Peyer's patch (tissue), 4 donors: ENCODE data around the gene COL13A1. TPM values are rescaled to one million over a fixed set of nuclear protein-coding genes. Genes with fewer than 3 reads are reported as not detected.

Experiments used
- DNase-seq, 3 donors: peaks; one replicate each; pipeline ENCODE4 v3.0.0-alpha.2; 2017 to 2019
- H3K27ac ChIP-seq, 4 donors: fragments of 200-600 bp; sonication (generic); one replicate each; pipeline ENCODE4 v1.5.1; 2016 to 2019
- H3K27me3 ChIP-seq, 2 donors: fragments of 200-600 bp; sonication (generic); one replicate each; pipeline ENCODE4 v1.5.1; 2019
- H3K36me3 ChIP-seq, 3 donors: fragments of 200-600 bp; sonication (generic); one replicate each; pipeline ENCODE4 v1.5.1; 2016 to 2019
- H3K4me1 ChIP-seq, 4 donors: fragments of 200-600 bp; sonication (generic); one replicate each; pipeline ENCODE4 v1.5.1; 2016 to 2019
- H3K4me3 ChIP-seq, 4 donors: fragments of 200-600 bp; sonication (generic); 1 replicate in 3 of 4; 2 replicates in 1 of 4; pipeline ENCODE4 v1.5.1; 2016 to 2019; ENCODE audit warnings: mild to moderate bottlenecking in 1 of 4
- H3K9me3 ChIP-seq, 4 donors: fragments of 200-600 bp; sonication (generic); one replicate each; pipeline ENCODE4 v1.5.1; 2016 to 2019; ENCODE audit warnings: mild to moderate bottlenecking in 1 of 4
- POLR2A ChIP-seq, 2 donors: fragments of 450-650 bp; IDR thresholded peaks; one replicate each; pipeline ENCODE4 v1.5.1; 2017; ENCODE audit warnings: antibody characterized with exemption in 2 of 2, mild to moderate bottlenecking in 2 of 2, moderate library complexity in 2 of 2
- total RNA-seq, 4 donors: library from RNA; depleted of rRNA; stranded (reverse); fragments of >200 nt; gene quantifications; one replicate each; pipeline ENCODE4 v1.1.0, GENCODE V29; 2016
- TF ChIP-seq, protein P1 (sequence below), 6 experiments: fragments of 450-650 bp in 4 of 6; fragments of 200-600 bp in 2 of 6; sonication (generic) in 1 of 6; IDR thresholded peaks; one replicate each; pipeline ENCODE4 v1.5.1; 2017 to 2019; ENCODE audit warnings: antibody characterized with exemption in 6 of 6, mild to moderate bottlenecking in 3 of 6, moderate library complexity in 1 of 6

Gene COL13A1
- total RNA-seq, 4 donors from 2014 or later: 0.94 to 6.6 (median 3.9) TPM; not detected in 1

DNA sequence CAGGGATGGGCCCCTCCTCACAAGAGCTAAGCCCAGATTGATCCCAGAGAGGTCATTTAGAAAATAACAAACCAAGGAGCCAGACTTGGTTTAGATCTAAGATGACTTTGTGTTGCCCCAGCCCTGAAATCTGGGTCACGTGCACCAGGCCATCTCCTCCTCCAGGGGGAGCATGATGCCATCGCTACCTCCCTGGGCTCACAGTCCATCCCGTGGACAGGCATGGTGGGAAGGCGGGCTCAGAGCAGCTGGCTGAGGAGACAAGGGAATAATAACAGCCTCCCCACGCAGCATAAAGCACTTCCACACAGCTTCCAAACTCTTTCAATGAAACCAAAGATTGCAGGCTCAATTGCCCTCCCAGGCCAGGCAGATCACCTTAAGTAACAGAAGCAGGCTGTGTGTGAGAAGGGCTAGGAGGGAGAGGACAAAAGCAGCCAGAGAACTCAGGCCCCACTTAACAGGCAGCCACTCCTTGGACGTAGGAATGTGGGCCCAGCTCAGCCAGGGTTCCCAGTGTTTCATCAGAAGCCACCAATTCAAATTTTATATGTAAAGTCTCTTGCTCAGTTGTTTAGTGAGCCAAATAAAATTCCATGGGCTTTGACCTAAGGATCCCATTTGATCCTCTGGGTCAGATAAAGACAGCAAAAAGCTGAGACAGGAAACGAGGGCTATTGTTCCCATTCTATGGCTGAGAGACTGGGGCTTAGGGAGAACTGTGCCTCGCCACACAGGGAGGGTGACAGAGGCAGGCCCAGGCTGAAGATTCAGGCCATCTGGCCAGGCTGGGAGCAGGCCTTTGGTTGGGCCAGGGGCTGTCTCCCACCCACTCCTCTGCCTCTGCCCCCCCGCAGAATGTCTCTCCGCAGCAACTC, 100.2 kb downstream of the COL13A1 start:
- Histone ChIP-seq H3K27me3 (no peaks in the 10 kb centered on the region), H3K9me3 (no peaks in the 10 kb centered on the region), H3K27ac (peak overlapping the region in 1 of 4 donors; percentile 72), H3K4me3 (no peak overlapping the region), H3K4me1 (peaks cover 0 to 37% (median 8%) of the 10 kb centered on the region in 4 donors), H3K36me3 (no peaks in the 10 kb centered on the region)
- DNase-seq: peak in 2 of 3 donors; percentile 76 to 77
- TF ChIP-seq POLR2A (IDR thresholded peaks at IDR 0.05): no peak
- TF ChIP-seq, protein P1, sequence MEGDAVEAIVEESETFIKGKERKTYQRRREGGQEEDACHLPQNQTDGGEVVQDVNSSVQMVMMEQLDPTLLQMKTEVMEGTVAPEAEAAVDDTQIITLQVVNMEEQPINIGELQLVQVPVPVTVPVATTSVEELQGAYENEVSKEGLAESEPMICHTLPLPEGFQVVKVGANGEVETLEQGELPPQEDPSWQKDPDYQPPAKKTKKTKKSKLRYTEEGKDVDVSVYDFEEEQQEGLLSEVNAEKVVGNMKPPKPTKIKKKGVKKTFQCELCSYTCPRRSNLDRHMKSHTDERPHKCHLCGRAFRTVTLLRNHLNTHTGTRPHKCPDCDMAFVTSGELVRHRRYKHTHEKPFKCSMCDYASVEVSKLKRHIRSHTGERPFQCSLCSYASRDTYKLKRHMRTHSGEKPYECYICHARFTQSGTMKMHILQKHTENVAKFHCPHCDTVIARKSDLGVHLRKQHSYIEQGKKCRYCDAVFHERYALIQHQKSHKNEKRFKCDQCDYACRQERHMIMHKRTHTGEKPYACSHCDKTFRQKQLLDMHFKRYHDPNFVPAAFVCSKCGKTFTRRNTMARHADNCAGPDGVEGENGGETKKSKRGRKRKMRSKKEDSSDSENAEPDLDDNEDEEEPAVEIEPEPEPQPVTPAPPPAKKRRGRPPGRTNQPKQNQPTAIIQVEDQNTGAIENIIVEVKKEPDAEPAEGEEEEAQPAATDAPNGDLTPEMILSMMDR (IDR thresholded peaks at IDR 0.05): peak in 4 of 6 experiments; percentile 35 to 64 (median 56)

DNA sequence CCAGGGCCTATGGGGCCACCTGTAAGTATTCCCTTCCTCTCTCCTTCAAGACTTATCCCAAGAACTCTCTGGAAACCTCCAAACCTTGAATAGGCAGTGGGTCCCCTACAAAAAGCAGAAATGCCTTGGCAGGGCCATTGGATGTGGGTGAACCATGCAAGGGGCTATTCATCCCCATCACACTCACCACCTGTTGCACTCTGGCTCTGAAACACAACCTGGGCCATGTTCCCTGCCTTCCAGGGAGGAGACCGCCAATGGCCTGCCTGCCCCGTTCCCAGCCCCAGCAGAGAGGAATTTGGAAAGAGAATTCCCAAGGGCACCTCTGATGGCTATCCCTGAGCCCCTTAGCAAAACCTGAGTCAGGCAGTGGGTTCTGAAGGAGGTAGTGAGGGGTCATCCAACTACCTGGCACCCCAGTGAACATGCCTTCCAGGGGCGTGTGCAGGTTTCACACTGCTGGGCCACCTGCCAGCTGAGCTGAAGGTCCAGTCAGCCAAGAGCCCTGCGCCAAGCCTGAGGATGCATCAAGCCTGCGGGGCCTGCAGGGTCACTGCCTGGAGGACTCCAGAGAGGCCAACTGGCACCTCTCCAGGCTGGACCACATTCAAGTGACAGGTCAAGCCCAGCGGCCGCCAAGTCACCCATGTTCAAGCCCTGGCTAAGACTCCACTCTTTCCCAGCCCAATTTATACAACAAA, 101.3 kb downstream of the COL13A1 start:
- H3K9me3 ChIP-seq: no peaks in the 10 kb centered on the region
- H3K27ac ChIP-seq: peak overlapping the region in 1 of 4 donors; percentile 39
- TF ChIP-seq POLR2A (IDR thresholded peaks at IDR 0.05): no peak
- TF ChIP-seq, protein P1 (IDR thresholded peaks at IDR 0.05): no peak
- DNase-seq: peak in 2 of 3 donors; percentile 76 to 77
- no peak overlapping the region for H3K4me3 ChIP-seq
- peaks cover 0 to 31% (median 8%) of the 10 kb centered on the region in 4 donors for H3K4me1 ChIP-seq
- H3K27me3 ChIP-seq: no peaks in the 10 kb centered on the region
- H3K36me3 ChIP-seq: no peaks in the 10 kb centered on the region

DNA sequence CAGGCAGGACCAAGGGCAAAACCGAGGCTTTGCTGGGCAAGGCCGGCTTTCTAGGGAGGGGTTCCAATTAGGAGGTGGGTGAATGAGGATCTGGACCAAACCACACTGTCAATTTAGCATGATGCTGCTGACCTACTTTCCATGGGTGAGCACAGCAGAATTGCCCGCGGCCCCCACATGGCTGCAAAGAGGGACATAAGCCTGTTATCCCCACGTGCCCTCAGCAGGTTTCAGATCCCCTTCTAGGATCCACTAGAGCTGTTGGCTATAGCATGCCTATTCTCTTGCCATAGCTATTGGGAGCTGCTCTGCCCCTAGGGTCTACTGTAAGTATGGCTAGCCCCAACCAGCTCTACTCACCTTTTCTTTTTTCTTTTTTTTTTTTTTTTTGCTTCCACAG, 102.8 kb downstream of the COL13A1 start:
- Histone ChIP-seq H3K36me3 (no peaks in the 10 kb centered on the region), H3K4me3 (no peak overlapping the region), H3K27me3 (no peaks in the 10 kb centered on the region), H3K27ac (no peak overlapping the region), H3K4me1 (peaks cover 0 to 20% (median 8%) of the 10 kb centered on the region in 4 donors), H3K9me3 (no peaks in the 10 kb centered on the region)
- no peak for DNase-seq
- TF ChIP-seq, protein P1 (IDR thresholded peaks at IDR 0.05): no peak
- TF ChIP-seq POLR2A (IDR thresholded peaks at IDR 0.05): no peak

DNA sequence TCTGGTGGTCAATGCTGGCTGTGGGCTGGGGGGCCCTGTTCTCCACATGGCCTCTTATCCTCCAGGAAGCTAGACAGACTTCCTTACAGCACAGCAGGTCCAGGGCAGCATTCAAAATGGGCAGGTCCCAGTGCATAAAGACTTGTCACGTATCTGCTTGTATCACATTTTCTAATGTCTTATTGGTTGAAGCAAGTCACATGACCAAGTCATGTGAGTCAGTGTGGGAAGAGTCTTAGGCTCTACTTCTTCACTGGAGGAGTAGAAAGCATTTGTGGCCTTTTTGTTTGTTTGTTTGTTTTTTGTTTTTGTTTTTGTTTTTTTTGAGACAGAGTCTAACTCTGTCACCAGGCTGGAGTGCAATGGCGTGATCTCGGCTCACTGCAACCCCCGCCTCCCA, 104.7 kb downstream of the COL13A1 start:
- H3K36me3 ChIP-seq: no peaks in the 10 kb centered on the region
- no peaks in the 10 kb centered on the region for H3K9me3 ChIP-seq
- no peak overlapping the region for H3K4me3 ChIP-seq
- H3K4me1 ChIP-seq: peaks cover 0 to 15% (median 4%) of the 10 kb centered on the region in 4 donors
- TF ChIP-seq POLR2A (IDR thresholded peaks at IDR 0.05): no peak
- TF ChIP-seq, protein P1 (IDR thresholded peaks at IDR 0.05): no peak
- no peaks in the 10 kb centered on the region for H3K27me3 ChIP-seq
- H3K27ac ChIP-seq: no peak overlapping the region
- DNase-seq: no peak

DNA sequence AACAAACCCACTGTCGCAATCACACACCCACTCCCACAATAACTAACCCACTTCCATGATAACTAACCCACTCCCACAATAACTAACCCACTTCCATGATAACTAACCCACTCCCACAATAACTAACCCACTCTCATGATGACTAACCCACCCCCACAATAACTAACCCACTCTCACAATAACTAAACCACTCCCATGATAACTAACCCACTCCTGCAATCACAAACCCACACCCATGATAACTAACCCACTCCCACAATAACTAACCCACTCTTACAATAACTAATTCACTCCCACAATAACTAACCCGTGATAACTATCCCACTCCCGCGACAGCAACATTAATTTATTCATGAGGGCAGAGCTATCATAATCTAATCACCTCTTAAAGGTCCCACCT, 105.8 kb downstream of the COL13A1 start:
- Histone ChIP-seq H3K4me1 (peaks cover 0 to 24% (median 2%) of the 10 kb centered on the region in 4 donors), H3K36me3 (no peaks in the 10 kb centered on the region), H3K9me3 (no peaks in the 10 kb centered on the region), H3K27ac (no peak overlapping the region), H3K27me3 (no peaks in the 10 kb centered on the region), H3K4me3 (no peak overlapping the region)
- DNase-seq: no peak
- TF ChIP-seq, protein P1 (IDR thresholded peaks at IDR 0.05): no peak
- no peak for TF ChIP-seq POLR2A (IDR thresholded peaks at IDR 0.05)
